Measurements from ENCODE around the gene SLC6A8.

The SLC6A8 gene

DNA sequence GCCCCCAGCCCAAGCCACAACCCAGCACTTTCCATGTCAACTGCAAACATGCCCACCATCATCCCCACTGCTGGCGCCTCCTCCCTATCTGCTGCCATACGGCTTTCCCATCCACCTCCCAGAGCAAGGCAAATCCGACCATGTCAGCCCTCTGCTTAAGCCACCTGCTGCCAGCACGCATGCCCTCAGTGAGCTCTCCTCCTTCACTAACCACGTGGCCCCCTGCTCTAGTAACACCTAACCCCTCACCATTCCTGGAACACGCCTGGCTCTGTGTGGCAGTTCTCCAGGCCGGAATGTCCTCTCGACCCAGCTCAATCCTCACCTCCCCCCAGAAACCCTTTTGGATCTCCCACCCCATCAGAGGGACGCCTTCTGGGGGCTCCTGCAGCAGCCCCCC lies 19.1 kb downstream of the SLC6A8 start:
- Histone ChIP-seq H3K4me1 (ENCODE audit: insufficient read depth, poor library complexity, severe bottlenecking) (no peaks in the 10 kb centered on the region), H3K27me3 (ENCODE audit: insufficient read depth, poor library complexity, severe bottlenecking) (no peaks in the 10 kb centered on the region), H3K9me3 (ENCODE audit: severe bottlenecking) (no peaks in the 10 kb centered on the region), H3K36me3 (ENCODE audit: low read depth) (peaks cover 10% of the 10 kb centered on the region; the same call in 1 of the 2 replicates), H3K4me3 (ENCODE audit: severe bottlenecking) (no peak overlapping the region), H3K27ac (ENCODE audit: poor library complexity, severe bottlenecking) (no peak overlapping the region)
- no peak for ATAC-seq (ENCODE audit: low read depth)
- DNase-seq (ENCODE audit: low spot score) = no peak
- TF ChIP-seq, protein P1, sequence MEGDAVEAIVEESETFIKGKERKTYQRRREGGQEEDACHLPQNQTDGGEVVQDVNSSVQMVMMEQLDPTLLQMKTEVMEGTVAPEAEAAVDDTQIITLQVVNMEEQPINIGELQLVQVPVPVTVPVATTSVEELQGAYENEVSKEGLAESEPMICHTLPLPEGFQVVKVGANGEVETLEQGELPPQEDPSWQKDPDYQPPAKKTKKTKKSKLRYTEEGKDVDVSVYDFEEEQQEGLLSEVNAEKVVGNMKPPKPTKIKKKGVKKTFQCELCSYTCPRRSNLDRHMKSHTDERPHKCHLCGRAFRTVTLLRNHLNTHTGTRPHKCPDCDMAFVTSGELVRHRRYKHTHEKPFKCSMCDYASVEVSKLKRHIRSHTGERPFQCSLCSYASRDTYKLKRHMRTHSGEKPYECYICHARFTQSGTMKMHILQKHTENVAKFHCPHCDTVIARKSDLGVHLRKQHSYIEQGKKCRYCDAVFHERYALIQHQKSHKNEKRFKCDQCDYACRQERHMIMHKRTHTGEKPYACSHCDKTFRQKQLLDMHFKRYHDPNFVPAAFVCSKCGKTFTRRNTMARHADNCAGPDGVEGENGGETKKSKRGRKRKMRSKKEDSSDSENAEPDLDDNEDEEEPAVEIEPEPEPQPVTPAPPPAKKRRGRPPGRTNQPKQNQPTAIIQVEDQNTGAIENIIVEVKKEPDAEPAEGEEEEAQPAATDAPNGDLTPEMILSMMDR (IDR thresholded peaks at IDR 0.05; ENCODE audit: poor library complexity, severe bottlenecking) = no peak

DNA sequence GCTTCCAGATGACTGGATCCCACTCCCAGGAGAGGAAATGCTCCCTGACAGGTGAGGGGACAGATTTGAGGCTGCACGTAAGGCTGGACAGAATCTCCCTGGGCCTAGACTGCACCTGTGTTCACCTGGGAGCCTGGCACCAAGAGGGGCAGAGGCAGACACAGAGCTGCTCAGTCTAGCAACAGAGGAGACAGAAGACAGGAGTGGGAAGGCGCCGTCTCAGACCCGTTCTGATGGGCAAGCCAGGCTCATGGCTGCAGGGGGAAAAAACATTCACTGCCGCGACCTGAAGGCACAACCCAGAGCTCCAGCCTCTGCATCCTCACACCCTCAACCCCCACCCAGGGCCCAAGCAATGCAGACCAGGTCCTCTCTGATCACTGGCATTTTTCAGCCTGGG lies 19.7 kb downstream of the SLC6A8 start:
- ATAC-seq (ENCODE audit: low read depth) = no peak
- H3K27ac ChIP-seq (ENCODE audit: poor library complexity, severe bottlenecking) = no peak overlapping the region
- TF ChIP-seq, protein P1 (IDR thresholded peaks at IDR 0.05; ENCODE audit: poor library complexity, severe bottlenecking) = no peak

DNA sequence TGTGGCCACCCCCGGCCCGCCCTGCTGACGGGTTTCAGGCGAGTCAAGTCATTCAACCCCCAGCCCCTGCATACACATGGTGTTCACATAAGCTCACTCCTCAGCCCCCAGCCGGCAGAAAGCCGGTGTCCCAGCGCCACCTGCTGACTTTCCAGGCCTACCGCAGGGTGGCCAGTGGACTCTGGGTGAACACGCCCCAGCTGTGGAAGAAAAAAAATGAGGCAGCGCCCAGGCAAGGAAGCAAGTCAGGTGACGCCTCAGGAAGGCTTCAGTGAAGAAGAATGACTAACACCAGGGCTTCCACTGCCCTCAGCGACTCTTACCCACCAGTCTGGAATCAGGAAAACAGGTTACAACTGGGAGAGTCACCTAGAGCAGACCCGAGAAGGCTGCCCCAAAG lies 20.7 kb downstream of the SLC6A8 start:
- H3K4me3 ChIP-seq (ENCODE audit: severe bottlenecking) = no peak overlapping the region
- H3K4me1 ChIP-seq (ENCODE audit: insufficient read depth, poor library complexity, severe bottlenecking) = no peaks in the 10 kb centered on the region
- peak overlapping the region; percentile 60 for H3K27ac ChIP-seq (ENCODE audit: poor library complexity, severe bottlenecking)
- H3K36me3 ChIP-seq (ENCODE audit: low read depth) = peaks cover 14% of the 10 kb centered on the region; the same call in 1 of the 2 replicates
- DNase-seq (ENCODE audit: low spot score) = peak; percentile 83
- H3K27me3 ChIP-seq (ENCODE audit: insufficient read depth, poor library complexity, severe bottlenecking) = no peaks in the 10 kb centered on the region
- no peaks in the 10 kb centered on the region for H3K9me3 ChIP-seq (ENCODE audit: severe bottlenecking)
- ATAC-seq (ENCODE audit: low read depth) = peak; percentile 87
- TF ChIP-seq, protein P1 (IDR thresholded peaks at IDR 0.05; ENCODE audit: poor library complexity, severe bottlenecking) = peak; percentile 61

More for the DNA sequence above, 19.7 kb downstream of the SLC6A8 start:
- no peaks in the 10 kb centered on the region for H3K9me3 ChIP-seq (ENCODE audit: severe bottlenecking)
- DNase-seq (ENCODE audit: low spot score) = no peak
- peaks cover 7% of the 10 kb centered on the region; the same call in 1 of the 2 replicates for H3K36me3 ChIP-seq (ENCODE audit: low read depth)
- H3K4me1 ChIP-seq (ENCODE audit: insufficient read depth, poor library complexity, severe bottlenecking) = no peaks in the 10 kb centered on the region
- H3K4me3 ChIP-seq (ENCODE audit: severe bottlenecking) = no peak overlapping the region
- H3K27me3 ChIP-seq (ENCODE audit: insufficient read depth, poor library complexity, severe bottlenecking) = no peaks in the 10 kb centered on the region

DNA sequence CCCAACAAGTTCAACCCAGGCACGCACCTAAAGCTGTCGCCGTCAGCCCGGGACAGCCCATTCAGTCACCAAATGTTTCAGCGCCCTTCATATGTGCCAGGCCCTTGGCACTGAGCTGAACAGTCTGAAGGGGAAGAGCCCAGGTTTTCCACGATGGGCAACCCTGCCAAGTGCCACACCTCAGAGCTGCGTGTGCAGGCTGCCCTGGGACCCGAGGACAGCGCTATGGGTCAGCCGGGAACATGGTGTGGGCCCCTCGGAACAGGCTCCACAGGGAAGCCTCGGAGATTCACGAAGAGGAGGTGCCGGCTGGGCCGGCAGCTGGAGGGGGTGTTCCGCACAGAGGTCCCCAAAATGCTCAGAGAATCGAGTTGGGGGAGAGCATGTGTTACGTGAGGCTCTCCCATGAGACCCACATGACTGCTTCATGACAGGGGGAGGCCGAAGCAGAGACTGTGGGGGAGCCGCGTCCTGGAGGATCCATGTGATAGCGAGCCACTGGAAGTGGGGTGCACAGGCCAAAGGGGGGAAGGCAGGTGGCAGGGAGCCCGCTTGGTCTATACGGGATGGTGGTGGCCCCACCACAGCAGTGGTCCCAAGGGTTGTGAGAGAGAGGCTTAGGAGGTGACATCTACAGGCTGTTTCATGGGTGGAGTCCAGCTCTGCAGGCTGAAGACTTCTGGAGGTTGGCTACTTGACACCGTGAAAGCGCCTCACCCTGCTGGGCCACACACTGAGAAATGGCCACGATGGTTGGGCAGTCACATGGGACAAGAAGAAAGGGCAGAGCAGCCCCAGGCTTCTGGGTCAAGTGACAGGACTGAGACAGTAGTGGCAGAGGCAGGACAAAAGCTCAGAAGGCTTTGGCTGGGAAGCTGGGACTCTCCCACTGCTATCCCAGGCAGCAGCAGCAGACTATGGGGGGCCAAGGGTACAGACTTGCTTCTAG lies 22.3 kb downstream of the SLC6A8 start:
- peak overlapping the region; percentile 60 for H3K27ac ChIP-seq (ENCODE audit: poor library complexity, severe bottlenecking)
- no peak overlapping the region for H3K4me3 ChIP-seq (ENCODE audit: severe bottlenecking)
- TF ChIP-seq, protein P1 (IDR thresholded peaks at IDR 0.05; ENCODE audit: poor library complexity, severe bottlenecking) = no peak
- H3K9me3 ChIP-seq (ENCODE audit: severe bottlenecking) = no peaks in the 10 kb centered on the region
- no peaks in the 10 kb centered on the region for H3K27me3 ChIP-seq (ENCODE audit: insufficient read depth, poor library complexity, severe bottlenecking)
- peaks cover 29% of the 10 kb centered on the region for H3K36me3 ChIP-seq (ENCODE audit: low read depth)
- ATAC-seq (ENCODE audit: low read depth) (no peak), DNase-seq (ENCODE audit: low spot score) (no peak)
- no peaks in the 10 kb centered on the region for H3K4me1 ChIP-seq (ENCODE audit: insufficient read depth, poor library complexity, severe bottlenecking)

DNA sequence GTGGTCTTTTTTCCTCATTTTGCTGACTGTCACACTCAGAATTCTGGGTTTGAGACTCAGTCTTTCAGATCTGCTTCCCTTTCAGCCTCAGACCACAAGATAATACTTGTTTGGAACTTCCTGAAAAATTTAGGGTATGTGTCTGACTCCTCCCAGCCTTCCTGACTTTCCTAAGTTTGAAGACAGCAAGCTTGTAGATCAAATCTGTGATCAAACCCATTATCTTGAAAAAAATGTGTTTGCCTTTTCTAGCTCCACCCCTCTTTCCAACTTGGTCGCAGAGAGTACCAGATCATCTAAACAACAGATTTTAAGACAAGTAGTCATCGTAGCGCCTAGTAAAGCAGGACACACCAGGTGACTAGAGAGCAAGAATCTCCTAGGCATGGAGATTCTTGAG lies 26.5 kb downstream of the SLC6A8 start:
- no peaks in the 10 kb centered on the region for H3K9me3 ChIP-seq (ENCODE audit: severe bottlenecking)
- TF ChIP-seq, protein P1 (IDR thresholded peaks at IDR 0.05; ENCODE audit: poor library complexity, severe bottlenecking) = no peak
- H3K4me3 ChIP-seq (ENCODE audit: severe bottlenecking) = no peak overlapping the region
- ATAC-seq (ENCODE audit: low read depth) = no peak
- H3K36me3 ChIP-seq (ENCODE audit: low read depth) = peaks cover 56% of the 10 kb centered on the region
- DNase-seq (ENCODE audit: low spot score) = no peak
- no peaks in the 10 kb centered on the region for H3K27me3 ChIP-seq (ENCODE audit: insufficient read depth, poor library complexity, severe bottlenecking)
- H3K27ac ChIP-seq (ENCODE audit: poor library complexity, severe bottlenecking) = no peak overlapping the region
- H3K4me1 ChIP-seq (ENCODE audit: insufficient read depth, poor library complexity, severe bottlenecking) = no peaks in the 10 kb centered on the region
